ENCODE measurements around the gene SLC2A1. TPM values are rescaled to one million over a fixed set of nuclear protein-coding genes. Genes with fewer than 3 reads are reported as not detected.

The SLC2A1 gene
- total RNA-seq, 2 donors from 2014 or later, result 119 to 147 TPM

- no peak overlapping the region for H3K27ac ChIP-seq
- no peak overlapping the region for H3K4me3 ChIP-seq
- no peaks in the 10 kb centered on the region for H3K36me3 ChIP-seq
- no peaks in the 10 kb centered on the region for H3K27me3 ChIP-seq (replicated peaks; ENCODE audit: insufficient read depth)
- ATAC-seq (ENCODE audit: insufficient number of reproducible peaks, low FRiP score, low read depth) (no peak), DNase-seq (ENCODE audit: low spot score) (no peak)
- TF ChIP-seq CTCF (IDR thresholded peaks at IDR 0.05), result no peak
- no peaks in the 10 kb centered on the region for H3K9me3 ChIP-seq
- no peaks in the 10 kb centered on the region for H3K4me1 ChIP-seq (ENCODE audit: control insufficient read depth in 1 of 2, low read depth in 2 of 2)
Measured at GRCh38 chr1:42880384-42880783, 78.3 kb downstream of the SLC2A1 start.

- DNase-seq (ENCODE audit: low spot score) (no peak), ATAC-seq (ENCODE audit: insufficient number of reproducible peaks, low FRiP score, low read depth) (no peak)
- Histone ChIP-seq H3K4me1 (ENCODE audit: control insufficient read depth in 1 of 2, low read depth in 2 of 2) (no peaks in the 10 kb centered on the region), H3K4me3 (no peak overlapping the region), H3K36me3 (no peaks in the 10 kb centered on the region), H3K27me3 (replicated peaks; ENCODE audit: insufficient read depth) (no peaks in the 10 kb centered on the region), H3K9me3 (no peaks in the 10 kb centered on the region), H3K27ac (no peak overlapping the region)
- no peak for TF ChIP-seq CTCF (IDR thresholded peaks at IDR 0.05)
Measured at GRCh38 chr1:42877380-42877779, 81.3 kb downstream of the SLC2A1 start.

- Histone ChIP-seq H3K27me3 (replicated peaks; ENCODE audit: insufficient read depth) (no peaks in the 10 kb centered on the region), H3K4me1 (ENCODE audit: control insufficient read depth in 1 of 2, low read depth in 2 of 2) (no peaks in the 10 kb centered on the region), H3K9me3 (no peaks in the 10 kb centered on the region), H3K4me3 (no peak overlapping the region), H3K36me3 (no peaks in the 10 kb centered on the region), H3K27ac (no peak overlapping the region)
- TF ChIP-seq CTCF (IDR thresholded peaks at IDR 0.05), result no peak
- DNase-seq (ENCODE audit: low spot score), result no peak
- ATAC-seq (ENCODE audit: insufficient number of reproducible peaks, low FRiP score, low read depth), result no peak
Measured at GRCh38 chr1:42876009-42876408, 82.7 kb downstream of the SLC2A1 start.

Other genes with a start within 250 kb of the SLC2A1 start
- under 1 TPM; 0.14 to 0.49 TPM for gene CLDN19, start 218.6 kb downstream of the SLC2A1 start, total RNA-seq
- gene P3H1, start 191.8 kb downstream of the SLC2A1 start, total RNA-seq, result 10 to 100 TPM; 42.9 to 47.6 TPM
- 1 to 10 TPM; 4.1 to 4.3 TPM for gene C1orf50, start 191.6 kb downstream of the SLC2A1 start, total RNA-seq
- gene TMEM269, start 173.9 kb downstream of the SLC2A1 start, total RNA-seq, result under 1 TPM; 0.27 to 0.35 TPM
- 10 to 100 TPM in 1 of 2 donors, 1 to 10 TPM in 1; 7.0 to 18.0 TPM for gene ERMAP, start 141.7 kb downstream of the SLC2A1 start, total RNA-seq
- 10 to 100 TPM; 10.2 to 20.9 TPM for gene SVBP, start 141.5 kb downstream of the SLC2A1 start, total RNA-seq
- gene ZNF691, start 112.3 kb downstream of the SLC2A1 start, total RNA-seq, result 10 to 100 TPM in 1 of 2 donors, 1 to 10 TPM in 1; 4.4 to 19.8 TPM
- gene EBNA1BP2, start 213.4 kb upstream of the SLC2A1 start, total RNA-seq, result 10 to 100 TPM; 27.1 to 55.9 TPM
- under 1 TPM; 0.27 to 0.42 TPM for gene CFAP57, start 213.5 kb upstream of the SLC2A1 start, total RNA-seq